K562 (cell line): ENCODE results near the gene DKK1.

Experiments used
- CGGBP1 ChIP-seq: fragments of 250-450 bp; sonication (Bioruptor Pico); IDR thresholded peaks from 2 replicates; pipeline ENCODE4 v1.9.0; 2021; ENCODE audit warnings: mild to moderate bottlenecking
- NEUROD1 ChIP-seq: fragments of 150-350 bp; IDR thresholded peaks from 2 replicates; pipeline ENCODE4 v1.6.1; 2014; ENCODE audit warnings: borderline replicate concordance, low read length, low read depth; ENCODE audit not compliant: partially characterized antibody
- NR2F6 ChIP-seq: fragments of 450-650 bp; formaldehyde crosslinking; IDR thresholded peaks from 2 replicates; pipeline ENCODE4 v1.4.0; 2020; ENCODE audit warnings: mild to moderate bottlenecking
- POLR2A ChIP-seq: fragments of 450-650 bp; conservative IDR thresholded peaks from 2 replicates; pipeline ENCODE4 v1.6.1; 2016
- POLR3A ChIP-seq: IDR thresholded peaks from 2 replicates; pipeline ENCODE4 v1.6.1; 2011; ENCODE audit warnings: borderline replicate concordance, mild to moderate bottlenecking, moderate library complexity; ENCODE audit not compliant: insufficient read length, insufficient read depth; ENCODE audit errors: extremely low read depth
- THRA ChIP-seq: fragments of 450-650 bp; IDR thresholded peaks from 2 replicates; pipeline ENCODE4 v1.6.1; 2017; ENCODE audit warnings: mild to moderate bottlenecking, moderate library complexity
- YY1 ChIP-seq, 3 experiments: IDR thresholded peaks; 2 replicates each; pipeline ENCODE4 v1.6.1; 2011; ENCODE audit warnings: low read length in 2 of 3, mild to moderate bottlenecking in 2 of 3, moderate library complexity in 2 of 3, borderline replicate concordance in 1 of 3, control low read depth in 1 of 3, low read depth in 1 of 3; ENCODE audit not compliant: insufficient read depth in 3 of 3, insufficient replicate concordance in 2 of 3, control insufficient read depth in 1 of 3, insufficient read length in 1 of 3; ENCODE audit errors: extremely low read depth in 1 of 3
- ZNF124 ChIP-seq: sonication (generic); formaldehyde crosslinking; IDR thresholded peaks from 2 replicates; pipeline ENCODE4 v1.8.1; 2022; ENCODE audit warnings: missing genetic modification reagents
- ZNF408 ChIP-seq: fragments of 250-450 bp; sonication (Bioruptor Pico); IDR thresholded peaks from 2 replicates; pipeline ENCODE4 v1.4.0; 2020; ENCODE audit warnings: low read depth, mild to moderate bottlenecking, moderate library complexity

GRCh38 chr10:52316500-52316899 is 2.4 kb downstream of the DKK1 start:
- TF ChIP-seq CGGBP1 (CRISPR knock-in tag) (no peak), NR2F6 (CRISPR knock-in tag) (no peak), POLR2A (no peak), ZNF124 (CRISPR knock-in tag) (no peak), THRA (no peak), ZNF408 (no peak), POLR3A (no peak), NEUROD1 (no peak), YY1 (IDR thresholded peaks at IDR 0.05; ENCODE audit: borderline replicate concordance in 1 of 3, control insufficient read depth in 1 of 3, extremely low read depth in 1 of 3, insufficient read depth in 3 of 3, insufficient read length in 1 of 3, insufficient replicate concordance in 2 of 3, low read depth in 1 of 3, low read length in 2 of 3) (no peak)
